ENCODE measurements around the gene BPIFB2.

Gene BPIFB2

GRCh38 chr20:33072813-33073212 is 65.3 kb downstream of the BPIFB2 start:
- no peak for DNase-seq
- in situ Hi-C loops (cut with HindIII; ENCODE audit: low pct_ligation_motif_present, low pct_unique_long_range_greater_than_20kb, low sequenced_read_pairs), result no loop called here
